ENCODE measurements around the gene CLC.
A peak's percentile ranks its signal among the peaks of the same experiment; 100 is the strongest.
"Not testable (repeated sequence)": the region's sequence is repeated elsewhere in the genome, so short reads cannot be mapped to it uniquely, and the experiment has no call there.

Gene CLC

DNA sequence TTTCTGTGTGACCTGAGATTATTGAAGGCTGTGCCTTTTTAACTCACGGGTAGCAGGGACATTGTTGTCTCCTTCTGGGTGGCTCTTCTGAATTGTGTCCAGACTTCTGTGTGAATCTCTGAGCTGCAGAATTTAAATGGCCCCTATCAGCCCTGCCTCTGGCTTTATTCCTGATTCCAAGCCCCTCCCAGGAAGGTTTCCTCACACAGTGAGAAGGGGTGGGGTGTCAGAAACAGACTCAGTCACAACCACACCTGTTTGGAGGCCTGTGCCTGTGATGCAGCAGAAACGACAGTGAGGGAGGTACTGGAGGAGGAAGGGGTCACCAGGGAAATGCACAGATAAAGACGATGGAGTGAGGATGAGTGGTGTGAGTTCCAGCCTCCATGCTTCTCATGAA, at the start of gene CLC:
Gene CLC, minus strand, starts transcription at position 139 of the 400 bp plus-strand sequence. Its CDS starts 77 bp downstream, at position 62.
- TF ChIP-seq, protein P1, sequence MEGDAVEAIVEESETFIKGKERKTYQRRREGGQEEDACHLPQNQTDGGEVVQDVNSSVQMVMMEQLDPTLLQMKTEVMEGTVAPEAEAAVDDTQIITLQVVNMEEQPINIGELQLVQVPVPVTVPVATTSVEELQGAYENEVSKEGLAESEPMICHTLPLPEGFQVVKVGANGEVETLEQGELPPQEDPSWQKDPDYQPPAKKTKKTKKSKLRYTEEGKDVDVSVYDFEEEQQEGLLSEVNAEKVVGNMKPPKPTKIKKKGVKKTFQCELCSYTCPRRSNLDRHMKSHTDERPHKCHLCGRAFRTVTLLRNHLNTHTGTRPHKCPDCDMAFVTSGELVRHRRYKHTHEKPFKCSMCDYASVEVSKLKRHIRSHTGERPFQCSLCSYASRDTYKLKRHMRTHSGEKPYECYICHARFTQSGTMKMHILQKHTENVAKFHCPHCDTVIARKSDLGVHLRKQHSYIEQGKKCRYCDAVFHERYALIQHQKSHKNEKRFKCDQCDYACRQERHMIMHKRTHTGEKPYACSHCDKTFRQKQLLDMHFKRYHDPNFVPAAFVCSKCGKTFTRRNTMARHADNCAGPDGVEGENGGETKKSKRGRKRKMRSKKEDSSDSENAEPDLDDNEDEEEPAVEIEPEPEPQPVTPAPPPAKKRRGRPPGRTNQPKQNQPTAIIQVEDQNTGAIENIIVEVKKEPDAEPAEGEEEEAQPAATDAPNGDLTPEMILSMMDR (conservative IDR thresholded peaks at IDR 0.05; ENCODE audit: low read depth) = no peak
- H3K27ac ChIP-seq = no peak within 1 kb of the TSS
- DNase-seq (ENCODE audit: low spot score) = no peak
- ChIA-PET CTCF (no interaction called here), POLR2A (ENCODE audit: low non-redundant PET) (no interaction called here)

GRCh38 chr19:39780894-39781293, 43.1 kb upstream of the CLC start:
- DNase-seq (ENCODE audit: low spot score) = no peak
- POLR2A ChIA-PET (ENCODE audit: low non-redundant PET) = no interaction called here
- no peak overlapping the region for H3K27ac ChIP-seq
- CTCF ChIA-PET = interaction anchor here (0.6 kb wide), 1 partner anchor 9 kb away, joined by 3 read pairs; no protein-coding TSS in a partner anchor
- TF ChIP-seq, protein P1 (conservative IDR thresholded peaks at IDR 0.05; ENCODE audit: low read depth) = no peak

- DNase-seq (ENCODE audit: low spot score) = no peak
- ChIA-PET POLR2A (ENCODE audit: low non-redundant PET) (no interaction called here), CTCF (interaction anchor here (0.6 to 0.7 kb wide), 2 partner anchors 10 to 449 kb away, joined by 3 to 4 read pairs; no protein-coding TSS in a partner anchor)
- no peak within 1 kb of the TSS for H3K27ac ChIP-seq
- TF ChIP-seq, protein P1 (conservative IDR thresholded peaks at IDR 0.05; ENCODE audit: low read depth) = no peak
These were observed 40.9 kb upstream of the CLC start, which contains the start of gene LEUTX for GRCh38 chr19:39778763-39779162. TSS of gene LEUTX (plus strand) at chr19:39778854. CDS start at chr19:39778921, 67 bp downstream.

DNA sequence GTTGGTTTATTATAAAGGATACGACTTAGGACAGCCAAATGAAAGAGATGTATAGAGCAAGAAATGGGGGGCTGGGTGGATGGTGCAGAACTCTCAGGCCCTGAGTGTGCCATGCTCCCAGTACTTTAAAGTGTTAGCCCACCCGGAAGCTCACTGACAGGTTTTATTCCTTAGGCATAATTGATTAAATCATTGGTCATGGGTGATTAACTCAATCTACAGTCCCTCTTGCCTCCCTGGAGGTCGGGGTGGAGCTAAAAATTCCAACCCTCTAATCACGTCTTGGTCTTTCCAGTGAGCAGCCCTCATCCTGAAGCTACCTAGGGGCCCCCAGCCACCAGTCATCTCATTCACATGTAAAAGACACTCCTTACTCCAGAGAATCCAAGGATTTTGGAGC, 31.0 kb upstream of the CLC start:
- no peak overlapping the region for H3K27ac ChIP-seq
- no peak for DNase-seq (ENCODE audit: low spot score)
- CTCF ChIA-PET = interaction anchor here (0.6 to 1.4 kb wide), 3 partner anchors 10 to 1859 kb away, joined by 3 to 6 read pairs (median 4); no protein-coding TSS in a partner anchor
- TF ChIP-seq, protein P1 (conservative IDR thresholded peaks at IDR 0.05; ENCODE audit: low read depth) = no peak
- POLR2A ChIA-PET (ENCODE audit: low non-redundant PET) = no interaction called here

- DNase-seq (ENCODE audit: low spot score) = no peak
- POLR2A ChIA-PET (ENCODE audit: low non-redundant PET) = no interaction called here
These were observed 30.5 kb upstream of the CLC start for GRCh38 chr19:39768334-39768733.

DNA sequence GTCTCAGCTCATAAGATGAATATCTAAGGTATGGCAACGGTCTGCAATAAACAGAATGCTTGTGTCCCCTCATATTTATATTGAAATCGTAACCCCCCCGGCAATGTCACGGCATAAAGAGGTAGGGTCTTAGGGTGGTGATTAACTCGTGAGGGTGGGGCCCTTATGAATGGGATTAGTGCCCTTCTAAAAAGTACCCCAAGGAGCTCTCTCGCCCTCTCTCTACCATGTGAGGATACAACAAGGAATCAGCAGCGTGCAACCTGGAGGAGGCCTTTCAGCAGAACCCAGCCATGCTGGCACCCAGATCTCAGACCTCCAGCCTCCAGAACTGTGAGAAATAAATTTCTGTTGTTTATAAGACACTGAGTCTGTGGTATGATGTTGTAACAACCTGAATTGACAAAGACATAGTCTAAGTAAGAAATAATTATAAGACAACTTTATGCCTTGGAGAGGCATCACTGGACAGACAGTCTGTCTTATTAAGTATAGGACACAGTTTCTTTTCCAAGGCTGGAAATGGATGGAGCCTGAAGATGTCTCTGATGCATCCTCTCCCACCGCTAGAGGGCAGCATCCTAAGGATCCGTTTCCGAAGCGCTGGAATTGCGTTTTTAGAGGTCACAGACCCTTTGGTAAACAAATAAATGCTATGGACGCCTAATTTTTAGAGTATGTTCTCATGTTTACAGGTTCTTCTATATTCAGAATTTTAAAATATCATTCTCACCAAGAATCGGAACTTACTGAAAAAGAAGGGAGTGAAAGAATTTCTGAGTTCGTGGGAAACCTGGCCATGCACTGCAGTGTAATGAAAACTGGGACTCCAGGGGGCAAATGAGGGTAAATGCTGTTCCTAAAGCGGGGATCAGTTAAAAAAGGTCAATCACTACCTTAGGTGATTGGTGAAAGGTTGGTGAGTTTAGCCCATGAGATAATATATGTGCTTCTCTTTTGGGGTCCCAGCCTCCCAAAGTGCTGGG, 27.6 kb upstream of the CLC start:
- POLR2A ChIA-PET (ENCODE audit: low non-redundant PET) = no interaction called here
- CTCF ChIA-PET = interaction anchor here (0.7 kb wide), 1 partner anchor 92 kb away, joined by 3 read pairs; no protein-coding TSS in a partner anchor
- no peak overlapping the region for H3K27ac ChIP-seq
- DNase-seq (ENCODE audit: low spot score) = peak; percentile 24
- TF ChIP-seq, protein P1 (conservative IDR thresholded peaks at IDR 0.05; ENCODE audit: low read depth) = peak; percentile 83

More at GRCh38 chr19:39768334-39768733, 30.5 kb upstream of the CLC start:
- TF ChIP-seq, protein P1 (conservative IDR thresholded peaks at IDR 0.05; ENCODE audit: low read depth) = no peak
- no peak overlapping the region for H3K27ac ChIP-seq
- CTCF ChIA-PET = interaction anchor here (0.6 to 1.4 kb wide), 3 partner anchors 11 to 1858 kb away, joined by 3 to 6 read pairs (median 4); no protein-coding TSS in a partner anchor

DNA sequence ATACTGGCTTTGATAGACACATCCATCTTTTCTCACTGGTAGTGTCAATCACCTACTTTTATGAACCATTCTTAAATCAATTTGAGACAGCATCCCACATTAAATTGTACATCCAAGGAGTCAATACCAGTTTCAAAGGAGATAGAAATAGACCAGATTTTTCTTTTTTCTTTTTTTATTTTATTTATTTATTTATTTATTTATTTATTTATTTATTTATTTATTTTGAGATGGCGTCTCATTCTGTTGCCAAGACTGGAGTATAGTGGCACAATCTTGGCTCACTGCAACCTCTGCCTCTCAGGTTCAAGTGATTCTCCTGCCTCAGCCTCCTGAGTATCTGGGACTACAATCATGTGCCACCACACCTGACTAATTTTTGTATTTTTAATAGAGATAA, 24.0 kb upstream of the CLC start:
- H3K27ac ChIP-seq; POLR2A ChIA-PET (ENCODE audit: low non-redundant PET); CTCF ChIA-PET; DNase-seq (ENCODE audit: low spot score): not testable (repeated sequence)

Measured in RWPE1 (cell line).